ENCODE measurements around the gene PLCB1. TPM values are rescaled to one million over a fixed set of nuclear protein-coding genes. Genes with fewer than 3 reads are reported as not detected.

PLCB1 gene
- total RNA-seq, 1 experiment from 2014 or later, result 11.3 TPM

DNA sequence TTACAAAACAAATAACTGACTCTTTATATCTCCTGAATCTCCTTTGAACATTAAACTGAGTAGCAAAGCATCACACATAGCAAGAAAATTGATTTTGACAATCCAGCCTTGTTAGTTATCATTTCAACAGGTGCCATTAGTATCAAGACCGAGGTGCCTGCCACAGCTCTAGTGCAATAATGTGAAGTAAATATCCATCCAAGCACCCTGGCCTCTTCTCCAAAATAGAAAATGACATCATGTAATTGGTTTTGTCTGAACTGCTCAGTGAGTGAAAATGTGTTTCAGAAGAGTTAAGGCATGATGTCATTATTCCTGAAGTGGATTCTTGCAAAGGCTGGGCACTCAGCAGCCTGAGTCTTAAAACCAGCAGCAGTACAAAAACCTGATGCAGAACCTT, 341.4 kb downstream of the PLCB1 start (continued):
- TF ChIP-seq, protein P1, sequence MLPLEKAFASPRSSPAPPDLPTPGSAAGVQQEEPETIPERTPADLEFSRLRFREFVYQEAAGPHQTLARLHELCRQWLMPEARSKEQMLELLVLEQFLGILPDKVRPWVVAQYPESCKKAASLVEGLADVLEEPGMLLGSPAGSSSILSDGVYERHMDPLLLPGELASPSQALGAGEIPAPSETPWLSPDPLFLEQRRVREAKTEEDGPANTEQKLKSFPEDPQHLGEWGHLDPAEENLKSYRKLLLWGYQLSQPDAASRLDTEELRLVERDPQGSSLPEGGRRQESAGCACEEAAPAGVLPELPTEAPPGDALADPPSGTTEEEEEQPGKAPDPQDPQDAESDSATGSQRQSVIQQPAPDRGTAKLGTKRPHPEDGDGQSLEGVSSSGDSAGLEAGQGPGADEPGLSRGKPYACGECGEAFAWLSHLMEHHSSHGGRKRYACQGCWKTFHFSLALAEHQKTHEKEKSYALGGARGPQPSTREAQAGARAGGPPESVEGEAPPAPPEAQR (CRISPR knock-in tag; IDR thresholded peaks at IDR 0.05), result no peak
- no peak for TF ChIP-seq NFE2L1 (CRISPR knock-in tag; IDR thresholded peaks at IDR 0.05)

DNA sequence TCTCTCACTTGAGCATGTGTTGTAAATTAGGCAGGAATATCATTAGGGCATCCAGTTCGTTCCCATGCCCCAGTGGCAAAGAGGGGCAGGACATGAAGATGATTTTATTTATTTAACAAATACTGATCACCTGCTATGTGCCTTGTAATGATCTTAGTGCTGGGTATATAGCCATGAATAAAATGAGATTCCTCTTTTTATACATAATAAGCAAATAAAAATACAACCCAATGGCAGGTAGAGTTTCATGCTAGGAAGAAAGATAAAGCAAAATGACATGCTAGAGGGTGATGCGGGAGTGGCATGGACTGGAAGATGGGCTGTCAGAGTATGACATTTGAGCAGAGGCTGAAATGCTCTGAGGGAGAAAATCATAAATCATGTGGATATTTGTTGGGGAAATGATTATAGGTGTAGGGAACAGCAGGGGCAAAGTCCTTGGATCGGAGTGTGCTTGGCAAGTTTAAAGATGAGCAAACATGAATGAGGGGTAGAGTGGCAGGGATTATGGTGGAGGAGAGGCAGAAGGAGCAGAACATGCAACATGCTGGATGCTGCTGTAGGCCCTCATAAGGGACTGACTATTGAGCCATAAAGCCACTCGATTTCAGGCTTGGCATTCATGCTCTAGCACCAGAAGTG, 342.1 kb downstream of the PLCB1 start:
- Mint-ChIP-seq H3K27me3 (ENCODE audit: low read depth) (peaks cover 5% of the 10 kb centered on the region; the same call in 1 of the 2 replicates), H3K4me3 (no peak overlapping the region), H3K36me3 (no peaks in the 10 kb centered on the region), H3K27ac (no peak overlapping the region), H3K4me1 (peaks cover 15% of the 10 kb centered on the region), H3K9me3 (no peaks in the 10 kb centered on the region)
- DNase-seq (ENCODE audit: low spot score), result no peak
- CTCF ChIA-PET, result no interaction called here
- no peak for ATAC-seq
- TF ChIP-seq NR1H2 (CRISPR knock-in tag; IDR thresholded peaks at IDR 0.05), result no peak
- TF ChIP-seq, protein P2, sequence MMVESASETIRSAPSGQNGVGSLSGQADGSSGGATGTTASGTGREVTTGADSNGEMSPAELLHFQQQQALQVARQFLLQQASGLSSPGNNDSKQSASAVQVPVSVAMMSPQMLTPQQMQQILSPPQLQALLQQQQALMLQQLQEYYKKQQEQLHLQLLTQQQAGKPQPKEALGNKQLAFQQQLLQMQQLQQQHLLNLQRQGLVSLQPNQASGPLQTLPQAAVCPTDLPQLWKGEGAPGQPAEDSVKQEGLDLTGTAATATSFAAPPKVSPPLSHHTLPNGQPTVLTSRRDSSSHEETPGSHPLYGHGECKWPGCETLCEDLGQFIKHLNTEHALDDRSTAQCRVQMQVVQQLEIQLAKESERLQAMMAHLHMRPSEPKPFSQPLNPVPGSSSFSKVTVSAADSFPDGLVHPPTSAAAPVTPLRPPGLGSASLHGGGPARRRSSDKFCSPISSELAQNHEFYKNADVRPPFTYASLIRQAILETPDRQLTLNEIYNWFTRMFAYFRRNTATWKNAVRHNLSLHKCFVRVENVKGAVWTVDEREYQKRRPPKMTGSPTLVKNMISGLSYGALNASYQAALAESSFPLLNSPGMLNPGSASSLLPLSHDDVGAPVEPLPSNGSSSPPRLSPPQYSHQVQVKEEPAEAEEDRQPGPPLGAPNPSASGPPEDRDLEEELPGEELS (CRISPR knock-in tag; IDR thresholded peaks at IDR 0.05), result no peak
- TF ChIP-seq, protein P3, sequence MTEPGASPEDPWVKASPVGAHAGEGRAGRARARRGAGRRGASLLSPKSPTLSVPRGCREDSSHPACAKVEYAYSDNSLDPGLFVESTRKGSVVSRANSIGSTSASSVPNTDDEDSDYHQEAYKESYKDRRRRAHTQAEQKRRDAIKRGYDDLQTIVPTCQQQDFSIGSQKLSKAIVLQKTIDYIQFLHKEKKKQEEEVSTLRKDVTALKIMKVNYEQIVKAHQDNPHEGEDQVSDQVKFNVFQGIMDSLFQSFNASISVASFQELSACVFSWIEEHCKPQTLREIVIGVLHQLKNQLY (CRISPR knock-in tag; IDR thresholded peaks at IDR 0.05), result no peak
- no peak for TF ChIP-seq ZNF263 (CRISPR knock-in tag; IDR thresholded peaks at IDR 0.05; ENCODE audit: low read depth)
- TF ChIP-seq MXD4 (CRISPR knock-in tag; IDR thresholded peaks at IDR 0.05; ENCODE audit: borderline replicate concordance), result no peak
- TF ChIP-seq, protein P4, sequence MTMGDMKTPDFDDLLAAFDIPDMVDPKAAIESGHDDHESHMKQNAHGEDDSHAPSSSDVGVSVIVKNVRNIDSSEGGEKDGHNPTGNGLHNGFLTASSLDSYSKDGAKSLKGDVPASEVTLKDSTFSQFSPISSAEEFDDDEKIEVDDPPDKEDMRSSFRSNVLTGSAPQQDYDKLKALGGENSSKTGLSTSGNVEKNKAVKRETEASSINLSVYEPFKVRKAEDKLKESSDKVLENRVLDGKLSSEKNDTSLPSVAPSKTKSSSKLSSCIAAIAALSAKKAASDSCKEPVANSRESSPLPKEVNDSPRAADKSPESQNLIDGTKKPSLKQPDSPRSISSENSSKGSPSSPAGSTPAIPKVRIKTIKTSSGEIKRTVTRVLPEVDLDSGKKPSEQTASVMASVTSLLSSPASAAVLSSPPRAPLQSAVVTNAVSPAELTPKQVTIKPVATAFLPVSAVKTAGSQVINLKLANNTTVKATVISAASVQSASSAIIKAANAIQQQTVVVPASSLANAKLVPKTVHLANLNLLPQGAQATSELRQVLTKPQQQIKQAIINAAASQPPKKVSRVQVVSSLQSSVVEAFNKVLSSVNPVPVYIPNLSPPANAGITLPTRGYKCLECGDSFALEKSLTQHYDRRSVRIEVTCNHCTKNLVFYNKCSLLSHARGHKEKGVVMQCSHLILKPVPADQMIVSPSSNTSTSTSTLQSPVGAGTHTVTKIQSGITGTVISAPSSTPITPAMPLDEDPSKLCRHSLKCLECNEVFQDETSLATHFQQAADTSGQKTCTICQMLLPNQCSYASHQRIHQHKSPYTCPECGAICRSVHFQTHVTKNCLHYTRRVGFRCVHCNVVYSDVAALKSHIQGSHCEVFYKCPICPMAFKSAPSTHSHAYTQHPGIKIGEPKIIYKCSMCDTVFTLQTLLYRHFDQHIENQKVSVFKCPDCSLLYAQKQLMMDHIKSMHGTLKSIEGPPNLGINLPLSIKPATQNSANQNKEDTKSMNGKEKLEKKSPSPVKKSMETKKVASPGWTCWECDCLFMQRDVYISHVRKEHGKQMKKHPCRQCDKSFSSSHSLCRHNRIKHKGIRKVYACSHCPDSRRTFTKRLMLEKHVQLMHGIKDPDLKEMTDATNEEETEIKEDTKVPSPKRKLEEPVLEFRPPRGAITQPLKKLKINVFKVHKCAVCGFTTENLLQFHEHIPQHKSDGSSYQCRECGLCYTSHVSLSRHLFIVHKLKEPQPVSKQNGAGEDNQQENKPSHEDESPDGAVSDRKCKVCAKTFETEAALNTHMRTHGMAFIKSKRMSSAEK (CRISPR knock-in tag; IDR thresholded peaks at IDR 0.05; ENCODE audit: borderline replicate concordance), result no peak
- TF ChIP-seq ZNF138 (CRISPR knock-in tag; conservative IDR thresholded peaks at IDR 0.05), result no peak
- TF ChIP-seq ZBTB21 (CRISPR knock-in tag; IDR thresholded peaks at IDR 0.05; ENCODE audit: borderline replicate concordance), result no peak
- TF ChIP-seq, protein P5, sequence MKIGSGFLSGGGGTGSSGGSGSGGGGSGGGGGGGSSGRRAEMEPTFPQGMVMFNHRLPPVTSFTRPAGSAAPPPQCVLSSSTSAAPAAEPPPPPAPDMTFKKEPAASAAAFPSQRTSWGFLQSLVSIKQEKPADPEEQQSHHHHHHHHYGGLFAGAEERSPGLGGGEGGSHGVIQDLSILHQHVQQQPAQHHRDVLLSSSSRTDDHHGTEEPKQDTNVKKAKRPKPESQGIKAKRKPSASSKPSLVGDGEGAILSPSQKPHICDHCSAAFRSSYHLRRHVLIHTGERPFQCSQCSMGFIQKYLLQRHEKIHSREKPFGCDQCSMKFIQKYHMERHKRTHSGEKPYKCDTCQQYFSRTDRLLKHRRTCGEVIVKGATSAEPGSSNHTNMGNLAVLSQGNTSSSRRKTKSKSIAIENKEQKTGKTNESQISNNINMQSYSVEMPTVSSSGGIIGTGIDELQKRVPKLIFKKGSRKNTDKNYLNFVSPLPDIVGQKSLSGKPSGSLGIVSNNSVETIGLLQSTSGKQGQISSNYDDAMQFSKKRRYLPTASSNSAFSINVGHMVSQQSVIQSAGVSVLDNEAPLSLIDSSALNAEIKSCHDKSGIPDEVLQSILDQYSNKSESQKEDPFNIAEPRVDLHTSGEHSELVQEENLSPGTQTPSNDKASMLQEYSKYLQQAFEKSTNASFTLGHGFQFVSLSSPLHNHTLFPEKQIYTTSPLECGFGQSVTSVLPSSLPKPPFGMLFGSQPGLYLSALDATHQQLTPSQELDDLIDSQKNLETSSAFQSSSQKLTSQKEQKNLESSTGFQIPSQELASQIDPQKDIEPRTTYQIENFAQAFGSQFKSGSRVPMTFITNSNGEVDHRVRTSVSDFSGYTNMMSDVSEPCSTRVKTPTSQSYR (CRISPR knock-in tag; IDR thresholded peaks at IDR 0.05), result no peak
- no peak for TF ChIP-seq MYBL2 (CRISPR knock-in tag; IDR thresholded peaks at IDR 0.05)
- TF ChIP-seq, protein P6, sequence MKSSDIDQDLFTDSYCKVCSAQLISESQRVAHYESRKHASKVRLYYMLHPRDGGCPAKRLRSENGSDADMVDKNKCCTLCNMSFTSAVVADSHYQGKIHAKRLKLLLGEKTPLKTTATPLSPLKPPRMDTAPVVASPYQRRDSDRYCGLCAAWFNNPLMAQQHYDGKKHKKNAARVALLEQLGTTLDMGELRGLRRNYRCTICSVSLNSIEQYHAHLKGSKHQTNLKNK (CRISPR knock-in tag; IDR thresholded peaks at IDR 0.05), result no peak
- TF ChIP-seq SP1 (CRISPR knock-in tag; conservative IDR thresholded peaks at IDR 0.05), result no peak
- TF ChIP-seq ESRRA (CRISPR knock-in tag; IDR thresholded peaks at IDR 0.05; ENCODE audit: borderline replicate concordance), result no peak
- no peak for TF ChIP-seq GABPB1 (CRISPR knock-in tag; IDR thresholded peaks at IDR 0.05)
- TF ChIP-seq JUN (CRISPR knock-in tag; IDR thresholded peaks at IDR 0.05), result no peak
- TF ChIP-seq TEAD4 (CRISPR knock-in tag; IDR thresholded peaks at IDR 0.05), result no peak
- POLR2A ChIA-PET, result no interaction called here

Measured in WTC11 (cell line).